Urinary bladder (tissue), 4 donors: ENCODE measurements around the gene PTPRD. TPM values are rescaled to one million over a fixed set of nuclear protein-coding genes. Genes with fewer than 3 reads are reported as not detected.

Source experiments
- DNase-seq: peaks from one replicate; pipeline ENCODE4 v3.0.0-alpha.2; 2015; ENCODE audit errors: extremely low spot score
- H3K27ac ChIP-seq: one replicate; pipeline ENCODE4 v1.5.1; 2013; ENCODE audit warnings: low read depth, mild to moderate bottlenecking, moderate library complexity
- H3K36me3 ChIP-seq: one replicate; pipeline ENCODE4 v1.6.1; 2013; ENCODE audit warnings: mild to moderate bottlenecking, moderate library complexity; ENCODE audit not compliant: insufficient read depth
- H3K4me1 ChIP-seq: one replicate; pipeline ENCODE4 v1.6.1; 2013; ENCODE audit warnings: mild to moderate bottlenecking, moderate library complexity; ENCODE audit not compliant: insufficient read depth
- H3K4me3 ChIP-seq: one replicate; pipeline ENCODE4 v1.5.1; 2013; ENCODE audit warnings: low read depth, low read length
- WGBS: extraction: QIAGEN DNeasy Blood & Tissue Kit; methylation state at CpG from one replicate; pipeline ENCODE4 v1.1.7; 2013; 5-methylcytosine and 5-hydroxymethylcytosine counted together
- polyA plus RNA-seq: library from polyadenylated mRNA; stranded (reverse); fragments of 200-250 nt; gene quantifications from one replicate; pipeline ENCODE4 v1.2.3, GENCODE V29; 2013
- total RNA-seq: library from RNA; depleted of rRNA; stranded (reverse); fragments of >200 nt; gene quantifications from one replicate; pipeline ENCODE4 v1.2.3, GENCODE V29; 2014
- donor health status: healthy with polysubstance abuse.
- donor health status: healthy.

PTPRD gene
- total and polyA plus RNA-seq, 2 donors: 7.3 to 210 TPM

DNA sequence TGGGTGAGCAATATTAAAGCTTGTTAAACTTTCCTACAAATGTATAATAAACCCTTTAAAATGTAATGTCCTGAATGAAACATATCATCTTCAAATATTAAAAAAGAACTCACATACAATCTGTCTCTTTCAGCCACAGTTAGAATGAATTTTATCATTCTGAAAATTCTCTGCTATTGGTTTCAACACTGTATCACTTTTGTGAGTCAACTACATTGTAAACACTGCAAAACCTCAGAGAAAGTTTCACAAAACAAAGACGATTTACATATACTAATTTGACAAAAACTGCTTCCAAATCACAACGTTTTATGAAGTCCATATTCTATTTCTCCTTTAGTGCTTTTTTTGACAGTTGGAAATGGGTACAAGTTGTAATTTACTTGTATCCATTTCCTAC, 1781.2 kb downstream of the PTPRD start:
- no peaks in the 10 kb centered on the region for H3K36me3 ChIP-seq
- 46% methylated on average over 2 of the region's 2 CpGs for WGBS
- no peak overlapping the region for H3K27ac ChIP-seq
- no peak for DNase-seq
- no peak overlapping the region for H3K4me3 ChIP-seq
- H3K4me1 ChIP-seq: no peaks in the 10 kb centered on the region

DNA sequence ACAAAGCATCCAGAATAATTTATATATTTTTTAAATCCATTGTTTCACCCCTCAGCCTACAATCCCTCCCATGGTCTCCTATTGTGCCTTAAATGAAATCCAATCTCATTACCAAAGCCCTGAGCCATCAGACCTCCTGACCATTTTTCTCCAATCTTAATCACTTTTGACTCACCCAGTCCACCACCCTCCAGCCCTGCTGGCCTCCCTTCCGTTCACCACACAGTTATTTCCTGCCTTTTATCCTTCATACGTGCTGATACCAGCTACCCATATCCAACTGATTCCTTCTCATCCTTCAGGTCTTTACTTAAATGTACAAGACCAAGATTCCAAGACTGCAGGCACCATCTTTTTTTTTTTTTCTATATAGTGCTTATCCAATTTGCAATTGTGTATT, 1786.5 kb downstream of the PTPRD start:
- 91% methylated on average over 2 of the region's 2 CpGs for WGBS
- DNase-seq: no peak
- Histone ChIP-seq H3K36me3 (no peaks in the 10 kb centered on the region), H3K27ac (no peak overlapping the region), H3K4me1 (no peaks in the 10 kb centered on the region), H3K4me3 (no peak overlapping the region)

DNA sequence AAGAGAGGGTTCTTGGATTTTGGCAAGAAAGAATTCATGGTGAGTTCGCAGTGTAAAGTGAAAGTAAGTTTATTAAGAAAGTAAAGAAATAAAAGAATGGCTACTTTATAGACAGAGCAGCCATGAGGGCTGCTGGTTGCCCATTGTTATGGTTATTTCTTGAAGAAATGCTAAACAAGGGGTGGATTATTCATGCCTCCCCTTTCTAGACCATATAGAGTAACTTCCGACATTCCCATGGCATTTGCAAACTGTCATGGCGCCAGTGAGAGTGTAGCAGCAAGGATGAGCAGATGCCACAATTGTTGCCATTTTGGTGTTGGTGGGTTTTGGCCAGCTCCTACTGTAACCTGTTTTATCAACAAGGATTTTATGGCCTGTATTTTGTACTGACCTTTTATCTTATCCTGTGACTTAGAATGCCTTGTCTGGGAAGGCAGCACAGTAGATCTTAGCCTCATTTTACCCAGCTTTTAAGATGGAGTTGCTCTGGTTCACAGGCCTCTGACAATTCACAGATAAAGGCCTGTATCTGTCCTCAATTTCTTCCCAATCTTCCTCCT, 1787.1 kb downstream of the PTPRD start:
- WGBS: 75% methylated on average over 3 of the region's 3 CpGs
- no peaks in the 10 kb centered on the region for H3K36me3 ChIP-seq
- no peak overlapping the region for H3K27ac ChIP-seq
- H3K4me3 ChIP-seq: no peak overlapping the region
- DNase-seq: no peak
- H3K4me1 ChIP-seq: no peaks in the 10 kb centered on the region

DNA sequence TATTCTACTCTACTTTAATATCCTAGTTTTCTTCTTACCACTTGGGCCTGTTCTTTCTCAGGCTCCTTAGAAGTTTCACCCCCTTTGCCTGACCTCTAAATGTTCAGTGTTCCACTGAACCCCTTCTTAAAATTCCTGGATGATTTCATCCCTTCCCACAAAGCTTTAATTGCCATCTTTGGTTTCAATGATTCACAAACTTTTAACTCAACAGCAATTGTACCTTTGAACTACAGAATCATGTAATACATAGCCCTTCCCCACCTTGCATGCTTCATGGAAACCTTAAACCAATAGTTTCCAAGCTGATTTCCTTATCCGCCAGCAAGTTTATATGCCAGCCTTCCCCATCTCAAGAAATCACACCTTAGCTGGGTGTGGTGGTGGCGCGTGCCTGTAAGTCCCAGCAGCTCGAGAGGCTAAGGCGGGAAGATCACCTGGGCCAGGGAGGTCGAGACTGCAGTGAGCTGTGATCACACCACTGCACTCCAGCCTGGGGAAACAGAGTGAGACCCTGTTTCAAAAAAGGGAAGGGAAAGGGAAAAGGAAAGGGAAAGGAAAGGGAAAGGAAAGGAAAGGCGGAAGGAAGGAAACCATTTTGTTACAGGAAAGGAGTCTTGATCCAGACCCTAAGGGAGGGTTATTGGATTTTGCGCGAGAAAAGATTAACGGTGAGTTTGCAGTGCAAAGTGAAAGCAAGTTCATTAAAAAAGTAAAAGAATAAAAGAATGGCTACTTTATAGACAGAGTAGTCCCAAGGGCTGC, 1789.5 kb downstream of the PTPRD start:
- Histone ChIP-seq H3K36me3 (no peaks in the 10 kb centered on the region), H3K27ac (no peak overlapping the region), H3K4me1 (no peaks in the 10 kb centered on the region), H3K4me3 (no peak overlapping the region)
- no peak for DNase-seq
- 99% methylated on average over 10 of the region's 10 CpGs for WGBS

DNA sequence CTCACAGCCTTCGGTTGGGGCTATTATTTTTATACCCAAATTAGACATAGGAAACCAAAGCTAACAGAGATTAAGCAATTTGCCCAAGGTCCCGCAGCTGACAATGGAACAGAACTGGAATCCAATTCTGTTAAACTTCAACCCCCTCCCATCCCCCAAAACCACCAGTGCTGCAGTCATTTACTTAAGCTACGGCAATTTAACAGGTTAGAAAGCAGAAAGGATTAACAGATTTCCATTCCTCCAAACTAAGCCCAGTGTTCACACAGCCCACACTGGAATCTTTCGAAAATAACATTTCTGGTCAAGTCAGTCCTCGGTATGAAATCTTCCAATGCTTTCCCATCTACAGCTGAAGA, 1790.2 kb downstream of the PTPRD start:
- no peak overlapping the region for H3K4me3 ChIP-seq
- H3K36me3 ChIP-seq: no peaks in the 10 kb centered on the region
- H3K4me1 ChIP-seq: no peaks in the 10 kb centered on the region
- H3K27ac ChIP-seq: no peak overlapping the region
- WGBS: 90% methylated on average over 5 of the region's 5 CpGs
- no peak for DNase-seq

DNA sequence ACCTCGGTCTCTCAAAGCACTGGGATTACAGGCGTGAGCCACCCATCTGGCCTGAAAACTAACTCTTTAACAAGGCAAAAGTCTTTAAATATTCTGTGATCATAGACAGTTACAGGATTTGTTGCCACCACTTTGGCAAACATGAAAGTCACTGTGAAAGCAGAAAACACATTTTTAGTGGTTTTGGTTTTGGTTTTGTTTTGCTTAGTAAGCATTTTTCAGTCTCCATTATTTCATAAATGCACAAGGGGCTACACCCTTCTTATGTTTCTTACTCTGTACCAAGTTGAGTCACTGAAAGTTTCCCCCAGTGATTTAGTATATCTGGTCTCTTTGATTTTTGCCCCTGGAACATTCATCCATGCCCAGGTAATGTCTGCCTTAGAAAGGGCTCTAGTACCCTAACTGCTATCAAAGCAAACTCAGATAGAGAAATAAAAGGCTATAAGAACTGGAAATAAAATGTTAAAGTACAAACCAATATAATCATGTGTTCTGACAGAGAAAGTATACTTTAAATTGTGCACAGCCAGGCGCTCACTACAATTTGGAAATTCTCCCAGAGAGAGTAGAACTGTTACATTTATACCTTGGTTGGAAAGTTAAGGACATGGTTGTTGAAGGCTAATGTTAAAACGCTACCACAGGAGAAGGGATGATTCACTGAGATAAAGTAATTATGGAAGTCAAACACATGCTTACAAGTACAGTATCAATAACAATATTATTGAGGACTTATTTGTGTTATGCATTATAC, 1790.7 kb downstream of the PTPRD start:
- WGBS: 85% methylated on average over 4 of the region's 4 CpGs
- H3K36me3 ChIP-seq: no peaks in the 10 kb centered on the region
- no peak overlapping the region for H3K27ac ChIP-seq
- H3K4me3 ChIP-seq: no peak overlapping the region
- no peaks in the 10 kb centered on the region for H3K4me1 ChIP-seq
- no peak for DNase-seq

DNA sequence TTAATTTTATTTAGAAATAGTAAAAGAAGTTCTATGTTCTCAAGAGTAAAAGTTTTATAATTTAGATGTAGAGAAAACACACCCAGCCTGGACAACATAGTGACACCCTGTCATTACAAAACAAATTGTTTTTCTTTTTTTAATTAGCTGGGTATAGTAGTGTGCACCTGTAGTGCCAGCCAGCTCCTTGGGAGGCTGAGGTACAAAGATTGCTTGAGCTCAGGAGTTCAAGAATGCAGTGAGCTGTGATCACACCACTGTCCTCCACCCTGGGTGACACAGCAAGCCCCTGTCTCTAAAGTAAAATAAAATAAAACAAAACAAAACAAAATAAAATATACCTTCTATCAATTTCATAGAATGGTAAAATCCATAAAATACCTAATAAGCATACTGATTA, 1795.5 kb downstream of the PTPRD start:
- Histone ChIP-seq H3K4me1 (no peaks in the 10 kb centered on the region), H3K27ac (no peak overlapping the region), H3K4me3 (no peak overlapping the region), H3K36me3 (no peaks in the 10 kb centered on the region)
- DNase-seq: no peak

DNA sequence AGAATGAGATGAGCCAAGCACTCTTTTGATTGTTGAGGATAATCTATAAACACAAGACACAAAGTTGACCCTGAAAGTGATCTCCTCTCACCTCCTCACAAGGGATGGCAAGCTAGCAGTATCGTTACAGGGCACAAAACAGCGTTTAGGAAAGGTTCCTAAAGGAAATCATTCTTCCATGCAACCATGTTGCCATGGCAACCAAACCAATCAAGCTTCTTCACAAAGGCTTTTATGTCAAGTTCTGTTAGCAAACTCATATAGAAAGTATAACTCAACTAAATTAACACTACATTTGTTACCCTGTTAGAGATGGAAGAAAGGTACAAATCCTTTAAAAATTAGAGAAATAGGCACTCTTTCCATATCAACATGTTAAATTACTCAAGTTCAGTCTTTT, 1796.4 kb downstream of the PTPRD start:
- DNase-seq: no peak
- WGBS: 35% methylated on average over 2 of the region's 2 CpGs
- Histone ChIP-seq H3K36me3 (no peaks in the 10 kb centered on the region), H3K4me3 (no peak overlapping the region), H3K4me1 (no peaks in the 10 kb centered on the region), H3K27ac (no peak overlapping the region)

DNA sequence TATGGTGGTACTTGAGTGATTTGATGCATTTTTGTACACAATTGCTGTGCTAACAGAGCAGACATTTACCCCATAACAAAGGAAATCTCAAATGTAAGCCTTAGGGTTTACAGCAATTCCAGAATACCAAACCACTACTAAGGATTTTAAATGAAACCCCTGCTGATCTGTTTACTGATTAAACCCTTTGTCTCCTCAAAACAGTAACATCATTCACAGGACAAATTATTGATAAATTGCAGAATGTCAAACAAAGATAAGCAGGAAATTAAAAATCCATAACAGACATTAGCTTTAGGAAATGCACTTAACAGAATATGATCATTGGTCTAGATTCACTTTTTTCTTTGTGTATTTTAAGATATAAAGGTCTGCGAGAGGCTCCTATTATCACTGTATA, 1796.9 kb downstream of the PTPRD start:
- Histone ChIP-seq H3K4me1 (no peaks in the 10 kb centered on the region), H3K27ac (no peak overlapping the region), H3K36me3 (no peaks in the 10 kb centered on the region), H3K4me3 (no peak overlapping the region)
- 64% methylated on average over 1 of the region's 1 CpG for WGBS
- no peak for DNase-seq

DNA sequence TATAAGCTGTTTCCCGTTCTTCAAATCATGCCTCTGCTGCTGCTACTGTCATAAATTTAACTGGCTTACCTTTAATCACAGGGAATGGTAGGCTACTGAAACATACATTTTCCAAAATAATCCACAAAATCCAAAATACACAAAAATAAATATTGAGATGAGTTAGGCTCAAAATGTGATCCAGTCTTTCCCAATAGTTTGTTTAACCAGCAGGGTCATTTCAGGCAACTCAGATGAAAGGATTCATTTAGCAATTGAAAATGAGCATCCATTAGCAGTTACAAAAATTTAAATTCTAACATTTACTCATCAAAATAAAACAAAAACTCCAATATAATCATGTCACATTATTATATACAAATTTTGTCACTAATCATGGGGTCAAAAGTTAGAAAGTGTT, 1797.6 kb downstream of the PTPRD start:
- H3K36me3 ChIP-seq: no peaks in the 10 kb centered on the region
- no peaks in the 10 kb centered on the region for H3K4me1 ChIP-seq
- no peak overlapping the region for H3K27ac ChIP-seq
- no peak overlapping the region for H3K4me3 ChIP-seq
- DNase-seq: no peak
- 73% methylated on average over 1 of the region's 1 CpG for WGBS

DNA sequence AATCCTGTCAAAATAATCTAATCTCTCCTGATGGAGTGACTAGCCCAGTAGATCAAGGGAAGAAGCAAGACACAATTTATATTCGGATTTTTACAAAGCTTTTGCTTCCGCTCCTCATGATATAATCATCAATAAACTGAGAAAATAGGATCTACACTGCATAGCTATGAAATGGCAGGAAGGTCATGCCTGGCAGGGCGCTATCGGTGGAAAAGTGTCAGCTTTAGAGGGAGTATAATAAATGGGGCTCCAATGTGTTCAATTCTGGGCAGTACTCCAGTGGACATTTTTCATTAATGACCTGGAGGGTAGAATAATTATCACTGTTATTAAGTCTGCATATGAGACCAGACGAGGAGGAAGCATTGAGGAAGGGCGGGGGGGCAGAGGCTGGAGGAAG, 1799.9 kb downstream of the PTPRD start:
- Histone ChIP-seq H3K4me1 (no peaks in the 10 kb centered on the region), H3K4me3 (no peak overlapping the region), H3K27ac (no peak overlapping the region), H3K36me3 (no peaks in the 10 kb centered on the region)
- 71% methylated on average over 6 of the region's 6 CpGs for WGBS
- DNase-seq: no peak

DNA sequence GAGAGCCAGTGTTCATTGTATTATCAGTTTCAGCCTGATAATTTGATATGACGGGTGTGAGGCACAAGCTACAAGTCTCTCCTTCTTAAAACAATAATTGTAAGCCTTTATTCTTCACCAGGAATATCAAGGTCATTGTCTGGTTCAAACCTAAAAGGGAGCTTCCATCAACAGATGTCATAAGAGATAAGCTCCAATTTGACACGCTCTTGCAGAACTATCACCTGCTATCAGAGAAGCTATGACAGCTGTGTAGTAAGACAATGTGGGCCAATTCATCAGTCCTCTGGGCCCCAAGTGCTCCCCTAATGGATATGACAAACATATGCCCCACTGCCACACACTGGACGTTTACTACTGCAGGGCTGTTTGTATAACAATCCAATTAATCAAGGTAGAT, 1803.1 kb downstream of the PTPRD start:
- no peak for DNase-seq
- 81% methylated on average over 3 of the region's 3 CpGs for WGBS
- Histone ChIP-seq H3K27ac (no peak overlapping the region), H3K36me3 (no peaks in the 10 kb centered on the region), H3K4me1 (no peaks in the 10 kb centered on the region), H3K4me3 (no peak overlapping the region)

DNA sequence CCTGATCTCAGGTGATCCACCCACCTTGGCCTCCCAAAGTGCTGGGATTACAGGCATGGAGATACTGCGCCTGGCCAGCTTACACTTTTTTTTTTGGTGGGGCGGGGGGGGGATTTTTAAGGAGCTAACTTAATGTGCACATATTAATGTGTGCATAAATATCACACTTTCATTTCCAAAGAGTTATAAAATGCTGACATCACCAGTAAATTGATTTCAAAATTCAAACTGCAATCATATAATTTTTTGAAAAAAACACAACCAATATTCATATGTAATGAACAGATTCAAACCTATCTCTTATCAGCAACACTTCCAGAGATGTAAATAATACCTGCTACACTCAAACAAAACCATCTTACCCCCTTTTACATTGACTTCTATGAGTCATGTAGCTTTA, 1806.7 kb downstream of the PTPRD start:
- no peak for DNase-seq
- WGBS: 96% methylated on average over 2 of the region's 2 CpGs
- no peaks in the 10 kb centered on the region for H3K36me3 ChIP-seq
- no peak overlapping the region for H3K4me3 ChIP-seq
- no peak overlapping the region for H3K27ac ChIP-seq
- H3K4me1 ChIP-seq: no peaks in the 10 kb centered on the region

DNA sequence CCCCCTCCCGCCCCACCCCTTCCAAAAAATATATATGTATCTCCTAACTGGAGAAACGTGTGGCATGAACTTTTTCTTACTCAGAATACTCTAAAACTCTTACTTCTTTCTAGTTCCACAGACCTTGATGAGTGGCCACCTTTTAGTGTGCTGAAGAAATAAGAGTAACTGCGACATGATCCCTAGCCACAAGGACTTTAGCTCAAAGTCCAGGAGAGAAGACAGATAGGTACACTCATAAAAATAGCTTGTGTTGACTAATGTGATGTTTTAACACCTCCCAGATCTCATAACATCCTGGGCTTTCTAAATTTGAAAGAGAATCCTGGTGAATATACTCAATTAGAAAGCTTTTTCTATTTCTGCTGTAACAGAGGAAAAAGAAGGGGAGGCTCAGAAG, 1808.2 kb downstream of the PTPRD start:
- DNase-seq: no peak
- Histone ChIP-seq H3K27ac (no peak overlapping the region), H3K4me3 (no peak overlapping the region), H3K4me1 (no peaks in the 10 kb centered on the region), H3K36me3 (no peaks in the 10 kb centered on the region)
- WGBS: 87% methylated on average over 3 of the region's 3 CpGs
